ENCODE results near the gene CERS6.
"Not testable (repeated sequence)": the region's sequence is repeated elsewhere in the genome, so short reads cannot be mapped to it uniquely, and the experiment has no call there.

The CERS6 gene

GRCh38 chr2:168789776-168790175 is 333.7 kb downstream of the CERS6 start:
- no peak for DNase-seq

- no peak for DNase-seq
Measured at GRCh38 chr2:168790226-168790902, 334.3 kb downstream of the CERS6 start.

GRCh38 chr2:168791140-168791539 is 335.1 kb downstream of the CERS6 start:
- not testable (repeated sequence) for DNase-seq

- DNase-seq: no peak
Measured at GRCh38 chr2:168793596-168793995, 337.5 kb downstream of the CERS6 start.

- DNase-seq: no peak
Measured at GRCh38 chr2:168794968-168795367, 338.9 kb downstream of the CERS6 start.

DNA sequence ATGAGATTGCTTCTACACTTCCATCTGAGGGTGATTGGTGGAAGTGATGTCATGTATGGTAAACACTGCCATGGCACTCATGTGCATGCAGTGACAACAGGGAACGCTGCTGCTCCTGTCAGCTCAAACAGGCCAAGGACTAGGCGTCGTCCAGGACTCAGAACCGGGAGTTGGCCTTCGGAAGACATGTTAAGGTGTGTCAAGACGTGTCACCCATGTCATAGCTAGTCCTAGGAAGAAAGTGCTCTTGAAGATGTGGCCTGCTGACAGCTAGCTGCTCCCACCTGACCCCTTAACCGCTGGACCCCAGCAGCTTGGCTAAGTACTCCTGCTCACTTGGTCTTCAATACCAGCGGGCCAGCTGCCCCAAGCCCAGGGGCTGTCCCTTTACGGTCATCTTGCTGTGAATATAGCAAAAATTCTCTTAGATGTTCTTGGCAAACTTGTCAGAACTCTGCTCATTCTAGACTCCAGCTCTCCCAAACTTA is 340.1 kb downstream of the CERS6 start:
- no peak for DNase-seq

GRCh38 chr2:168796583-168797285 is 340.7 kb downstream of the CERS6 start:
- DNase-seq: no peak

GRCh38 chr2:168797286-168797655 is 341.2 kb downstream of the CERS6 start:
- no peak for DNase-seq

- DNase-seq: no peak
Measured at GRCh38 chr2:168798076-168798887, 342.2 kb downstream of the CERS6 start.

DNA sequence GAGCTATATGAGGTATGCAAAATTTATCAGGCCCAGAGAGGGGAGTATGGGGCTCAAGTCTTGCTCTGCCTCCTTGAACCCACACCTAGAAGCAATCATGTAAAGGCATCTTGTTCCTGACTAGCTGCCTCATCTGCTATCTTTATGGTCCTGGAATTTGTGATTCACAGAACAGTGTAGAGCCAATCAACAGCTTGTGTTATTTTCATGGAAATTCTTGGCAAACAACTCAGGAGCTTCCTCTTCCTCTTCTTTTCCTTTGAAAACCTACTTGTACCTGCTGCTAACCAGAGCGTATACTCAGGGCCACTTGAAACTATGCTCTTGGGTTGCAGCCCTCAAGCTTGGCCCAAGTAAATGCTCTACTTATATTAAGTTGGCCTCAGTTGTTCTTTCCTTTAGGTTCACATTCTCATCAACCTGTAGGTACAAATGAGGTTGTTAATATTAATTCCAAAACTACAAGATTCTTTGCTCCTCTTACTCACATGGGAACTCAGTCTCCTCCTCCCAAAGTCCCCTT is 342.9 kb downstream of the CERS6 start:
- no peak for DNase-seq

GRCh38 chr2:168801471-168801870 is 345.4 kb downstream of the CERS6 start:
- DNase-seq: no peak

GRCh38 chr2:168801961-168802858 is 346.1 kb downstream of the CERS6 start, which contains the start of gene NOSTRIN:
NOSTRIN (plus strand) TSS chr2:168802637; CDS start chr2:168802647, 10 bp downstream.
- DNase-seq: no peak

- DNase-seq: no peak
Measured at GRCh38 chr2:168802859-168803725, 347.0 kb downstream of the CERS6 start.

DNA sequence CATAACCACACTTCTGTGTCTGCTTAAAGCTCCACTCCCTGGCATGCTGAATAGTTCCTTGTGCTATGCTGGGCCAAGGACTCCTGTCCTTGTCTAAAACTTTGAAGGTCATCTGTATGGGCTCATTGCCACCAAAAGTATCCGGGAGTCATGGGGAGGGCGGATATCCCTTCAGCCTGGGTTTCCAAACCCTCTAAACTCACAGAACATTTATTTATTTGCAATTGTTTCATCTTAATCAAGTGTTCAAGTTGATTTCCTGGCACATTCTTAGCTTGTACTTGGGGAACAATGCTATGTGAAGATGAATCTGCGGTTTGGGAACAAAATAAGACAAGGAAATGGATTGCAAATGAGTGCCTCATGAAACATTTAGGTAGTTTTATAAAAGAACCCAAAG is 348.1 kb downstream of the CERS6 start:
- no peak for DNase-seq

DNA sequence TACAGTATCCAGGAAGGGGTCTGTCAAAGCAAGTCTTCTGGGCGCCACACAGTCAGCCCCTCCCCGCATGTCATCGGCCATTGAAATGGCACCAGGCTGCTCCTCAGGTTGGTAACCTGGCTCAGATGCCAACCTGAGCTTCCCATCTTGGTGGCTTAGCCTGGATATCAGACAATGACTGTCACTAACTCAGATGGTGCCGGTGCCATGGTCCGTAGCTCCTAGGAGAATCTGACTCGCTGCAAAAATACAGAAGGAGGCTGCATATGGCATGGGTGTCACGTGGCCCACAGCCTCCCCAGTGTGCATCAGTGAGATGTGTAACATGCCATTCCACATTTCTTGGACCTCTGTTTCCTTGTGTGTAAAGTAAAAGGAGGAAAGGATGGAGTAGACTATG is 349.5 kb downstream of the CERS6 start:
- no peak for DNase-seq

DNA sequence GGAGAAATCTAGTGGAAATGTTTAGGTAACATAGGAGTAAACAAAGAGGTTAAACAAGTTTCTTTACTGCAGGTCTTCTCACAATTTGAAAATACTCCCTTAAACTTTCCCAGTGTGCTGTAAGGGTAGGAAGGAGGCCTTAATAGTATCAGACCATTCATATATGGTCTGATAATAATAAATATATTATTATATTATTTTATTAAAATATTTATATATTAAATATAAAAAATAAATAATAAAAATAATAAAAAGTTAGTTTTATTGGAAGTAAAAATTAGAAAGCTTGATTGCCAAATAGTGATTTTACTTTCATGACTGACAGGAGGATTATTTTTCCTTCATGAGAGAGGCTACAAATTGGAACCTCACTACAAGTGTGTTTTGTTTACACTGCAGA is 353.5 kb downstream of the CERS6 start:
- no peak for DNase-seq

- no peak for DNase-seq
Measured at GRCh38 chr2:168810235-168810634, 354.2 kb downstream of the CERS6 start.

GRCh38 chr2:168811696-168812095 is 355.6 kb downstream of the CERS6 start:
- DNase-seq: no peak

DNA sequence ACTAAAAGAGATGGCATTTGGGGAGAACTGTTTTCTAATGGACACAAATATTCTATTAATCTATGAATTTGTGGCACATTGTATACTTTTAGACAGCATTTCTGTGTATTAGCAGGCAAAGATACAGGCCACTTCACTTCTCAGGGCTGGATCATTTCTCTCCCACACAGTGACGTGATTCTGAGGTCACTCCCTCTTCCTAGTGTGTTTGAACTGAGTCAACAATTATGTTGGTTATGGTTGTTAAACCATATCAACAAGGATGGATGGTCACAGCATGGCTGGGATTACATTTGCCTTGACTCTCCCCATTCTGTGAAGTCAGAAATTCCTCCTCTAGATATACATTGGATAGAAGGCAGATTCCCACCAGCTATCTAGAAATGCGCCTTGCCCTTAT is 358.0 kb downstream of the CERS6 start:
- no peak for DNase-seq

DNA sequence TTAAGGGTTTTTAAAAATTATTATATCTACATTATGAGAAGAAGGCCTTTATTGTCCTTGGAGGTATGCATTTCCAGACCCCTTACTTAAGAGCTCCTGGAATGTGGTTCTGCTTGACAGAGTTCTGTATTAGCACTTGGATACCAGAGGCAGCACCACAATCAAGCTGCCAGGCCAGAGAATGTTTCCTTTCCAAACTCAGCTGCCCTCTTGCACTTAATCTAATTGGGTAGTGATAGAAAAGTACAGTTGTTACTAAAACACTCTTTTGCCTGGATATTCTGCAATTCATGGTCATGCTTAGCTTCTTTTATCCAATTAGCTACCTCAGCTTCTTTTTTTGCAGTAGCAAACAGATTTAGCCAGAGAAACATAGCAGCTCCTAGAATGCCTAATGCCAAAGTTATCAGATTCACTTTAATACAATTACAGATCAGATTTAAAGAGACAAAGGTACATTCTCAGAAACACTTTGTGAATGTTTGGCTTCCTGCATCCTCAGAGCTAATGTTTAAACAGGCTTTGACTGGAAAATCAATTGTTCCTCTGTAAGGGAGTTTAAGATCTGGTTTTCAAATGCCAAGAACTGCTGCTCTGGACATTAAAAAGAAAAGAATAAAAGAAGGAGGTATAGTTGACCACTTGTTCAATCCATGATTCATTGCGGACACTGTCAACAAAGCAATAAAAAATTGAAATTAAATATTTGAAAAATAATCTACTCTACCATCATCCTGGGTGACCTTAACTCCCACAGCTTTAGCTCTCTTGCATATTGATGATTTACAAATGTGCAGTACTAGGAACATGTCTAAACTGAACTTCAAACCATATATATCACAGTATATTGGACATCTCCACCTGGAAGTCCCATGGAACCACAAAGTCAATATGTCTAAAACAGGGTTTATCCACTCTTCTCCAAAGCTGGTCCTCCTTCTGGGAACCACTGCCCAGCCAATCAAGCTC is 359.2 kb downstream of the CERS6 start:
- DNase-seq: no peak
